Measurements from ENCODE around the gene ADAMTS2. TPM values are rescaled to one million over a fixed set of nuclear protein-coding genes. Genes with fewer than 3 reads are reported as not detected.
"Not testable (repeated sequence)": the region's sequence is repeated elsewhere in the genome, so short reads cannot be mapped to it uniquely, and the experiment has no call there.

The ADAMTS2 gene
- total RNA-seq, 5 donors from 2014 or later (not counting 1 experiment from before 2014, with no cell fraction given) = 0.09 to 0.23 TPM; not detected in 3

GRCh38 chr5:179287631-179288030 is 57.6 kb downstream of the ADAMTS2 start:
- Histone ChIP-seq H3K36me3 (ENCODE audit: control insufficient read depth in 2 of 2, extremely low read depth in 1 of 2, insufficient read depth in 1 of 2, low read length in 1 of 2) (no peaks in the 10 kb centered on the region), H3K4me1 (ENCODE audit: control insufficient read depth in 1 of 2, extremely low read depth in 1 of 2, insufficient read depth in 2 of 2, low read length in 2 of 2) (no peaks in the 10 kb centered on the region), H3K27ac (ENCODE audit: low read length) (no peak overlapping the region), H3K4me3 (ENCODE audit: control insufficient read depth in 1 of 2, extremely low read depth in 1 of 2, low read length in 1 of 2) (no peak overlapping the region), H3K27me3 (replicated peaks in 1 of 2; ENCODE audit: control insufficient read depth in 2 of 2, extremely low read depth in 1 of 2, insufficient read depth in 2 of 2, low read length in 1 of 2) (peaks cover 0 to 14% of the 10 kb centered on the region in 2 experiments), H3K9me3 (no peaks in the 10 kb centered on the region)
- Mint-ChIP-seq H3K4me3 (no peak overlapping the region), H3K4me1 (no peaks in the 10 kb centered on the region), H3K27ac (no peak overlapping the region), H3K36me3 (no peaks in the 10 kb centered on the region), H3K27me3 (no peaks in the 10 kb centered on the region), H3K9me3 (no peaks in the 10 kb centered on the region)
- CTCF ChIA-PET = no interaction called here
- DNase-seq (no peak), ATAC-seq (replicated peaks in 1 of 4) (no peak)
- WGBS (ENCODE audit: insufficient coverage) = 83% methylated on average over 2 of the region's 10 CpGs
- POLR2A ChIA-PET = no interaction called here

DNA sequence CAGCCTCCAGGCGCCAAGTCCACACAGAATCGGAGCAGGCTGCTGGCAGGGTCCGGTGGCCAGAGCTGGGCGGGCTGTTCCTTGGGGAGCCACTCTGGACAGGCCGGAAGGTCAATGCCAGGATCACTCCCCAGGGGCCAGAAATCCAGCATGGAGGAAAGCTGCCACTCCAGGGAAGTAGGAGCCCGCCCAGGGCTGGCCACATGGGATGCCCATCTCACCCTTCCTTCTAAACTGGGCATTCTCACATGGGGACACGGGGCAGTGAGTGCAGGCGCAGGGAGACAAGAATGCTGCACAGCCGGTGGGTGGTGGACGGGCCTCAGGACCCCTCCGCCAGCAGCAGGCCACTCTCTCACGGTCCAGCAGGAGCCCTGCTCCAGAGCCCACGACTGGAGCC is 58.2 kb downstream of the ADAMTS2 start:
- Mint-ChIP-seq H3K36me3 (no peaks in the 10 kb centered on the region), H3K27ac (no peak overlapping the region), H3K9me3 (peaks cover 0 to 5% (median 0%) of the 10 kb centered on the region in 3 donors), H3K4me1 (no peaks in the 10 kb centered on the region), H3K4me3 (no peak overlapping the region), H3K27me3 (peaks cover 0 to 4% of the 10 kb centered on the region in 2 donors)
- ChIA-PET CTCF (no interaction called here), POLR2A (no interaction called here)
- H3K4me1 ChIP-seq (ENCODE audit: control insufficient read depth in 1 of 2, extremely low read depth in 1 of 2, insufficient read depth in 2 of 2, low read length in 2 of 2) = no peaks in the 10 kb centered on the region
- 80% methylated on average over 11 of the region's 13 CpGs for WGBS (ENCODE audit: insufficient coverage)
- ATAC-seq (replicated peaks in 1 of 4) (no peak), DNase-seq (no peak)
- H3K27me3 ChIP-seq (replicated peaks in 1 of 2; ENCODE audit: control insufficient read depth in 2 of 2, extremely low read depth in 1 of 2, insufficient read depth in 2 of 2, low read length in 1 of 2) = peaks cover 0 to 14% of the 10 kb centered on the region in 2 experiments
- H3K27ac ChIP-seq (ENCODE audit: low read length) = no peak overlapping the region
- H3K9me3 ChIP-seq = no peaks in the 10 kb centered on the region
- H3K4me3 ChIP-seq (ENCODE audit: control insufficient read depth in 1 of 2, extremely low read depth in 1 of 2, low read length in 1 of 2) = no peak overlapping the region
- no peaks in the 10 kb centered on the region for H3K36me3 ChIP-seq (ENCODE audit: control insufficient read depth in 2 of 2, extremely low read depth in 1 of 2, insufficient read depth in 1 of 2, low read length in 1 of 2)

- H3K9me3 ChIP-seq; H3K27ac Mint-ChIP-seq; H3K36me3 ChIP-seq (ENCODE audit: control insufficient read depth in 2 of 2, extremely low read depth in 1 of 2, insufficient read depth in 1 of 2, low read length in 1 of 2); H3K27me3 Mint-ChIP-seq; H3K4me3 Mint-ChIP-seq; ATAC-seq (replicated peaks in 1 of 4); H3K9me3 Mint-ChIP-seq; H3K4me3 ChIP-seq (ENCODE audit: control insufficient read depth in 1 of 2, extremely low read depth in 1 of 2, low read length in 1 of 2); POLR2A ChIA-PET; H3K36me3 Mint-ChIP-seq; H3K4me1 ChIP-seq (ENCODE audit: control insufficient read depth in 1 of 2, extremely low read depth in 1 of 2, insufficient read depth in 2 of 2, low read length in 2 of 2); CTCF ChIA-PET; DNase-seq; H3K4me1 Mint-ChIP-seq; H3K27ac ChIP-seq (ENCODE audit: low read length): not testable (repeated sequence)
- peaks cover 0 to 14% of the 10 kb centered on the region in 2 experiments for H3K27me3 ChIP-seq (replicated peaks in 1 of 2; ENCODE audit: control insufficient read depth in 2 of 2, extremely low read depth in 1 of 2, insufficient read depth in 2 of 2, low read length in 1 of 2)
- 94% methylated on average over 5 of the region's 11 CpGs for WGBS (ENCODE audit: insufficient coverage)
These were observed 59.5 kb downstream of the ADAMTS2 start for GRCh38 chr5:179285776-179286162.

- no peak overlapping the region for H3K27ac Mint-ChIP-seq
- Histone ChIP-seq H3K27ac (ENCODE audit: low read length) (no peak overlapping the region), H3K36me3 (ENCODE audit: control insufficient read depth in 2 of 2, extremely low read depth in 1 of 2, insufficient read depth in 1 of 2, low read length in 1 of 2) (no peaks in the 10 kb centered on the region), H3K4me1 (ENCODE audit: control insufficient read depth in 1 of 2, extremely low read depth in 1 of 2, insufficient read depth in 2 of 2, low read length in 2 of 2) (no peaks in the 10 kb centered on the region), H3K9me3 (no peaks in the 10 kb centered on the region), H3K27me3 (replicated peaks in 1 of 2; ENCODE audit: control insufficient read depth in 2 of 2, extremely low read depth in 1 of 2, insufficient read depth in 2 of 2, low read length in 1 of 2) (peaks cover 0 to 14% of the 10 kb centered on the region in 2 experiments), H3K4me3 (ENCODE audit: control insufficient read depth in 1 of 2, extremely low read depth in 1 of 2, low read length in 1 of 2) (no peak overlapping the region)
- H3K4me3 Mint-ChIP-seq = no peak overlapping the region
- POLR2A ChIA-PET = no interaction called here
- DNase-seq = no peak
- H3K9me3 Mint-ChIP-seq = peaks cover 0 to 5% (median 0%) of the 10 kb centered on the region in 3 donors
- no peak for ATAC-seq (replicated peaks in 1 of 4)
- WGBS (ENCODE audit: insufficient coverage) = 82% methylated on average over 12 of the region's 23 CpGs
- H3K27me3 Mint-ChIP-seq = peaks cover 0 to 4% of the 10 kb centered on the region in 2 donors
- no peaks in the 10 kb centered on the region for H3K4me1 Mint-ChIP-seq
- CTCF ChIA-PET = no interaction called here
- no peaks in the 10 kb centered on the region for H3K36me3 Mint-ChIP-seq
These were observed 60.3 kb downstream of the ADAMTS2 start for GRCh38 chr5:179284751-179285631.

- H3K9me3 ChIP-seq; H3K4me3 ChIP-seq (ENCODE audit: control insufficient read depth in 1 of 2, extremely low read depth in 1 of 2, low read length in 1 of 2); CTCF ChIA-PET; DNase-seq; H3K9me3 Mint-ChIP-seq; H3K36me3 Mint-ChIP-seq; ATAC-seq (replicated peaks in 1 of 4); H3K27ac Mint-ChIP-seq; H3K27me3 Mint-ChIP-seq; H3K36me3 ChIP-seq (ENCODE audit: control insufficient read depth in 2 of 2, extremely low read depth in 1 of 2, insufficient read depth in 1 of 2, low read length in 1 of 2); H3K27ac ChIP-seq (ENCODE audit: low read length); H3K4me1 Mint-ChIP-seq; H3K4me3 Mint-ChIP-seq; POLR2A ChIA-PET; H3K4me1 ChIP-seq (ENCODE audit: control insufficient read depth in 1 of 2, extremely low read depth in 1 of 2, insufficient read depth in 2 of 2, low read length in 2 of 2): not testable (repeated sequence)
- 90% methylated on average over 2 of the region's 10 CpGs for WGBS (ENCODE audit: insufficient coverage)
- peaks cover 0 to 14% of the 10 kb centered on the region in 2 experiments for H3K27me3 ChIP-seq (replicated peaks in 1 of 2; ENCODE audit: control insufficient read depth in 2 of 2, extremely low read depth in 1 of 2, insufficient read depth in 2 of 2, low read length in 1 of 2)
These were observed 61.4 kb downstream of the ADAMTS2 start for GRCh38 chr5:179283908-179284307.

GRCh38 chr5:179281694-179282093 is 63.6 kb downstream of the ADAMTS2 start:
- ATAC-seq (replicated peaks in 1 of 4) (no peak), DNase-seq (no peak)
- Histone ChIP-seq H3K9me3 (no peaks in the 10 kb centered on the region), H3K4me1 (ENCODE audit: control insufficient read depth in 1 of 2, extremely low read depth in 1 of 2, insufficient read depth in 2 of 2, low read length in 2 of 2) (no peaks in the 10 kb centered on the region), H3K4me3 (ENCODE audit: control insufficient read depth in 1 of 2, extremely low read depth in 1 of 2, low read length in 1 of 2) (no peak overlapping the region), H3K27me3 (replicated peaks in 1 of 2; ENCODE audit: control insufficient read depth in 2 of 2, extremely low read depth in 1 of 2, insufficient read depth in 2 of 2, low read length in 1 of 2) (peaks cover 0 to 4% of the 10 kb centered on the region in 2 experiments), H3K36me3 (ENCODE audit: control insufficient read depth in 2 of 2, extremely low read depth in 1 of 2, insufficient read depth in 1 of 2, low read length in 1 of 2) (no peaks in the 10 kb centered on the region), H3K27ac (ENCODE audit: low read length) (no peak overlapping the region)
- Mint-ChIP-seq H3K4me1 (peaks cover 0 to 2% (median 0%) of the 10 kb centered on the region in 3 donors), H3K27me3 (peaks cover 0 to 4% of the 10 kb centered on the region in 2 donors), H3K36me3 (no peaks in the 10 kb centered on the region), H3K9me3 (peaks cover 0 to 5% (median 0%) of the 10 kb centered on the region in 3 donors), H3K27ac (no peak overlapping the region), H3K4me3 (no peak overlapping the region)
- ChIA-PET POLR2A (no interaction called here), CTCF (no interaction called here)
- no CpG with 5 or more reads among the region's 1 CpG for WGBS (ENCODE audit: insufficient coverage)

Data from T-cell (primary cell).